Natural killer cell (primary cell): ENCODE results near the gene PXN. TPM values are rescaled to one million over a fixed set of nuclear protein-coding genes. Genes with fewer than 3 reads are reported as not detected.
A peak's percentile ranks its signal among the peaks of the same experiment; 100 is the strongest.

ENCODE experiments used
- ATAC-seq, 3 donors: fragments of 150-1000 bp in 2 of 3; fragments of 200-7000 bp in 1 of 3; cut with Tn5 transposase; 1 replicate in 1 of 3; 2 replicates in 2 of 3; pipeline ENCODE4 v1.10.0; 2021; ENCODE audit warnings: mild to moderate bottlenecking in 2 of 3, moderate library complexity in 2 of 3
- DNase-seq, 2 donors: peaks; one replicate each; pipeline versions ENCODE4 v3.0.0 to v3.0.0-alpha.2; 2013 to 2021; ENCODE audit warnings: mixed read lengths in 1 of 2
- H3K27ac ChIP-seq: one replicate; pipeline ENCODE4 v1.5.1; 2013; ENCODE audit warnings: mild to moderate bottlenecking, low read length
- H3K27me3 ChIP-seq: one replicate; pipeline ENCODE4 v1.6.1; 2013; ENCODE audit warnings: low read length; ENCODE audit not compliant: control insufficient read depth, insufficient read depth
- H3K36me3 ChIP-seq: one replicate; pipeline ENCODE4 v1.6.1; 2013; ENCODE audit warnings: low read length; ENCODE audit not compliant: control insufficient read depth, insufficient read depth
- H3K4me1 ChIP-seq: one replicate; pipeline ENCODE4 v1.6.1; 2013; ENCODE audit warnings: low read length; ENCODE audit not compliant: control insufficient read depth, insufficient read depth
- H3K4me3 ChIP-seq: one replicate; pipeline ENCODE4 v1.5.1; 2013; ENCODE audit warnings: low read length
- H3K9me3 ChIP-seq: one replicate; pipeline ENCODE4 v1.6.1; 2013; ENCODE audit warnings: low read length; ENCODE audit not compliant: control insufficient read depth, insufficient read depth
- H3K27ac Mint-ChIP-seq, 2 donors: one replicate each; pipeline ENCODE4 v1.8.0; 2022; ENCODE audit warnings: mild to moderate bottlenecking in 2 of 2, mixed read lengths in 2 of 2, moderate library complexity in 1 of 2
- H3K27me3 Mint-ChIP-seq, 2 donors: one replicate each; pipeline ENCODE4 v1.8.0; 2022; ENCODE audit warnings: low read depth in 2 of 2, mixed read lengths in 2 of 2
- H3K36me3 Mint-ChIP-seq: one replicate; pipeline ENCODE4 v1.8.0; 2022; ENCODE audit warnings: mixed read lengths
- H3K4me1 Mint-ChIP-seq, 2 donors: one replicate each; pipeline ENCODE4 v1.8.0; 2022; ENCODE audit warnings: mixed read lengths in 2 of 2
- H3K4me3 Mint-ChIP-seq: one replicate; pipeline ENCODE4 v1.8.0; 2022; ENCODE audit warnings: mild to moderate bottlenecking, moderate library complexity, mixed read lengths
- H3K9me3 Mint-ChIP-seq, 2 donors: one replicate each; pipeline ENCODE4 v1.8.0; 2022; ENCODE audit warnings: mixed read lengths in 2 of 2
- CTCF ChIP-seq: fragments of 200-600 bp; IDR thresholded peaks from one replicate; pipeline ENCODE4 v1.8.0; 2022; ENCODE audit warnings: antibody characterized with exemption
- WGBS: methylation state at CpG from one replicate; pipeline ENCODE4 v1.1.7; 2013; ENCODE audit warnings: missing lambda C conversion rate; ENCODE audit not compliant: insufficient coverage; 5-methylcytosine and 5-hydroxymethylcytosine counted together
- intact Hi-C: fragments of 100-400 bp; cut with micrococcal nuclease; formaldehyde crosslinking; loops from one replicate; pipeline ENCODE4 v1.14.2; 2022
- total RNA-seq, 4 donors: library from RNA; stranded (reverse); fragments of 120-200 nt in 1 of 4; gene quantifications; one replicate each; pipeline versions ENCODE4 v1.2.3 to v1.2.4, GENCODE V29; 2013 to 2022

Gene PXN
- total RNA-seq, 3 donors from 2014 or later (not counting 1 experiment from before 2014, with no cell fraction given) = 436 to 504 (median 478) TPM

- no peaks in the 10 kb centered on the region for H3K36me3 Mint-ChIP-seq
- peak overlapping the region; percentile 37 for H3K27ac ChIP-seq
- no peaks in the 10 kb centered on the region for H3K9me3 ChIP-seq
- intact Hi-C loops = no loop called here
- peaks cover 58% of the 10 kb centered on the region for H3K36me3 ChIP-seq
- H3K4me1 Mint-ChIP-seq = peaks cover 60 to 83% of the 10 kb centered on the region in 2 donors
- H3K27me3 Mint-ChIP-seq = no peaks in the 10 kb centered on the region
- 47% methylated on average over 25 of the region's 25 CpGs for WGBS
- H3K27ac Mint-ChIP-seq = peak overlapping the region; percentile 76 to 84
- H3K4me3 Mint-ChIP-seq = peak overlapping the region; percentile 40
- TF ChIP-seq CTCF = no peak
- H3K4me3 ChIP-seq = no peak overlapping the region
- peaks cover 60% of the 10 kb centered on the region for H3K4me1 ChIP-seq
- no peaks in the 10 kb centered on the region for H3K9me3 Mint-ChIP-seq
- no peaks in the 10 kb centered on the region for H3K27me3 ChIP-seq
- DNase-seq (no peak), ATAC-seq (no peak)
Observed at GRCh38 chr12:120224304-120225199, 41.0 kb downstream of the PXN start.

DNA sequence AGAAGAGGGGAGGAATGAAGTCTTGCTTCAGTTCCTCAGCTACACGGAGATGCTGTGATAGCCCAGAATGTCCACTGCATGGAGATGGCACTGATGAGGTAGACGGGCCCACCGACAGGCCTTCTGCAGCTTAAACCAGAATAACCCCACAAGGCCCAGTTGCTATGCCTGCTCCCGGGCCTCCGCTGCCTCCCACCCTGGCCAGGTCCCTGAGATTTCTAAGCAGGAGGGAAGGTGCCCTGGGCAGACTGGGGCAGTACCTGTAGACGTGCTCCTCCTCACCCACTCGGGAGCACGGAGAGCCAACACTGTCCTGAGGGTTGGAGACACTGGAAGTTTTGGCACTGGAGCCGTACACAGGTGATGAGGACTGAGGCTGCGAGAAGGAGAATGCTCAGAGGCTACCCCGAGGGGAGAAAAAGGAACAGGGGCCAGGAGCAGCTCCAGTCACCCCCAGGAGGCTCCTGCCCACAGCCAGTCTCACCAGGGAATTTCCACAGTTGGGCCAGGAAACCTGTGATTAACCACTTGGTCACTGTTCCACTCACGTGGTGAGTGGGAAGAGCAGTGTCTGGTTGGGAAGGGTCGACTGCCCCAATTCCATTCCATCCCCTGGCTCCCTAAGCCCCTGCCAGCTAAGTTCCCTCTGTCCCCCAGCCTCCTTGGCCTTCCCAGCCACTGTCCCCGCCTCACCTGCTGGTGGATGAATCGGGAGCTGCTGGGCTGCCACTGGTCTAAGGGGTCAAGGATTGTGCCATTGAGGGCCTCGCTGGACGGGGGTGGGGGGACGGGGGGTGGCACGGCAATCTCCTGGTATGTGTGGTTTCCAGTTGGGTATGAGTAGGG lies 41.8 kb downstream of the PXN start:
- WGBS = 94% methylated on average over 17 of the region's 19 CpGs
- Histone ChIP-seq H3K4me1 (peaks cover 51% of the 10 kb centered on the region), H3K27me3 (no peaks in the 10 kb centered on the region), H3K27ac (no peak overlapping the region), H3K4me3 (no peak overlapping the region), H3K36me3 (peaks cover 67% of the 10 kb centered on the region), H3K9me3 (no peaks in the 10 kb centered on the region)
- DNase-seq = no peak
- Mint-ChIP-seq H3K9me3 (no peaks in the 10 kb centered on the region), H3K4me1 (peaks cover 56 to 75% of the 10 kb centered on the region in 2 donors), H3K27ac (peak overlapping the region; percentile 79 to 84), H3K4me3 (peak overlapping the region; percentile 55), H3K27me3 (no peaks in the 10 kb centered on the region), H3K36me3 (no peaks in the 10 kb centered on the region)
- TF ChIP-seq CTCF = no peak
- ATAC-seq = no peak
- intact Hi-C loops = no loop called here

DNA sequence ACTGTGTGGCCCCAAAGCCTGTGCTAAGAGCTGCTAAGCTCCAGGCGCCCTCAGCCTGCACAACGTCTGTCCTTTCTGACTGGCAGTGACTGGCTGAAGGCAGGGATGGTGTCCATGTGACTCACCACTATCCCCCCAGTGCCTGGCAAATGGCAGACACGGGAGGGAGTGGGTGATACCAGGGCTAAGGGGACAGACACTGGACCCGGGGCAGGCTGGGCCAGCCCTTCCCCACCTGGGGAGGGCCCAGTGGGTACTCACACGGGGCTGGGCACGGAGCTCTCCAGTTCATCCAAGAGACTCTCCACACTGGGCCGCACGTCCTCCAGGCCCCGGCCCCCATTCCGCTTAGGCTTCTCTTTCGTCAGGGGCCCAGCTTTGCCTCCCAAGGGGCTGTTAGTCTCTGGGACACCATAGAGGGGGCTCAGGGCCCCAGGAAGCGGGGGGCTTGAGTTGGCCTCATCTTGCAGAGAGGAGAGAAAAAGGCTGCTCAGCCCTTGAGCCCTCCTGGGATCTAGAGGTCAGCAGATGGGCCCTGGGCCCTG lies 43.2 kb downstream of the PXN start:
- intact Hi-C loops = no loop called here
- Mint-ChIP-seq H3K27ac (peak overlapping the region; percentile 79 to 82), H3K36me3 (no peaks in the 10 kb centered on the region), H3K9me3 (no peaks in the 10 kb centered on the region), H3K4me3 (no peak overlapping the region), H3K4me1 (peaks cover 45 to 62% of the 10 kb centered on the region in 2 donors), H3K27me3 (no peaks in the 10 kb centered on the region)
- Histone ChIP-seq H3K36me3 (peaks cover 73% of the 10 kb centered on the region), H3K27ac (no peak overlapping the region), H3K4me3 (no peak overlapping the region), H3K4me1 (peaks cover 38% of the 10 kb centered on the region), H3K27me3 (no peaks in the 10 kb centered on the region), H3K9me3 (no peaks in the 10 kb centered on the region)
- 97% methylated on average over 12 of the region's 12 CpGs for WGBS
- DNase-seq = no peak
- no peak for TF ChIP-seq CTCF
- ATAC-seq = no peak
